ENCODE measurements around the gene CNPY1. TPM values are rescaled to one million over a fixed set of nuclear protein-coding genes. Genes with fewer than 3 reads are reported as not detected.

CNPY1 gene
- total and polyA plus RNA-seq, 9 of the 15 experiments (the other 6 are each of a cell fraction or from before 2014, with no cell fraction given) = not detected

- Histone ChIP-seq H3K27ac (ENCODE audit: extremely low read depth, low read depth, low read length) (no peak overlapping the region), H3K27me3 (ENCODE audit: control insufficient read depth in 2 of 2, insufficient read depth in 2 of 2, low read length in 2 of 2) (peaks cover 84 to 92% of the 10 kb centered on the region in 2 experiments), H3K4me2 (ENCODE audit: insufficient read depth, low read length) (no peak overlapping the region), H3K9me3 (replicated peaks; ENCODE audit: control insufficient read depth, insufficient read depth, low read depth, low read length) (no peaks in the 10 kb centered on the region), H4K20me1 (replicated peaks; ENCODE audit: control insufficient read depth, insufficient read depth, low read length) (peaks cover 13% of the 10 kb centered on the region; the same call in 1 of the 2 replicates), H3K4me1 (replicated peaks in 1 of 2; ENCODE audit: control insufficient read depth in 2 of 2, insufficient read depth in 2 of 2, low read length in 2 of 2) (peaks cover 0 to 15% of the 10 kb centered on the region in 2 experiments; a peak in 2 of 5 replicates), H3K36me3 (ENCODE audit: control insufficient read depth, insufficient read depth, low read length) (no peaks in the 10 kb centered on the region), H3K4me3 (no peak overlapping the region), H2AFZ (ENCODE audit: low read depth, low read length) (no peak overlapping the region), H3K9ac (ENCODE audit: insufficient read depth in 1 of 2, low read depth in 2 of 2, low read length in 2 of 2) (no peak overlapping the region), H3K9me1 (ENCODE audit: control insufficient read depth, insufficient read depth, low read length) (no peaks in the 10 kb centered on the region), H3K79me2 (ENCODE audit: control insufficient read depth, insufficient read depth, low read length) (no peaks in the 10 kb centered on the region)
- no peak for ATAC-seq
- 1% methylated on average over 9 of the region's 9 CpGs for WGBS (ENCODE audit: insufficient coverage, low coverage, missing lambda C conversion rate)
- CTCF ChIA-PET (ENCODE audit: low intra/inter-chr PET ratio) = no interaction called here
- POLR2A ChIA-PET = interaction anchor here (0.6 to 1.1 kb wide), 2 partner anchors 10 to 37 kb away, joined by 3 read pairs; no protein-coding TSS in a partner anchor
- DNase-seq (ENCODE audit: extremely low read depth in 1 of 4, low spot score in 3 of 4) = no peak
- in situ Hi-C loops (cut with MboI) = no loop called here
- TF ChIP-seq ZC3H4 (CRISPR knock-in tag; IDR thresholded peaks at IDR 0.05; ENCODE audit: borderline replicate concordance) (no peak), ZNF449 (CRISPR knock-in tag; IDR thresholded peaks at IDR 0.05) (no peak), CBFB (CRISPR knock-in tag; IDR thresholded peaks at IDR 0.05) (no peak), TAL1 (IDR thresholded peaks at IDR 0.05) (no peak), ETS2 (tag; IDR thresholded peaks at IDR 0.05; ENCODE audit: borderline replicate concordance, poor library complexity, severe bottlenecking) (no peak), ZNF174 (CRISPR knock-in tag; IDR thresholded peaks at IDR 0.05) (no peak), ZNF507 (tag; conservative IDR thresholded peaks at IDR 0.05) (no peak), ZNF384 (IDR thresholded peaks at IDR 0.05; ENCODE audit: low read depth, low read length) (no peak), HMGN3 (IDR thresholded peaks at IDR 0.05; ENCODE audit: borderline replicate concordance, extremely low read depth, insufficient read length, low read depth, low read length) (no peak), USF1 (CRISPR knock-in tag; IDR thresholded peaks at IDR 0.05) (no peak), CHD4 (IDR thresholded peaks at IDR 0.05; ENCODE audit: insufficient read depth, insufficient replicate concordance, low read depth, low read length, poor library complexity, severe bottlenecking) (no peak), ZSCAN32 (CRISPR knock-in tag; IDR thresholded peaks at IDR 0.05) (no peak), PHTF2 (CRISPR knock-in tag; IDR thresholded peaks at IDR 0.05) (no peak), NELFE (IDR thresholded peaks at IDR 0.05; ENCODE audit: insufficient read depth, insufficient read length) (no peak)
- no TSS peak for BruUV-seq (replicated peaks)
- no peak for FAIRE-seq
- intact Hi-C loops (cut with micrococcal nuclease) = no loop called here
These were observed 57.8 kb downstream of the CNPY1 start for GRCh38 chr7:155488483-155489127.

Data from K562 (cell line).